Stimulated activated CD8-positive, alpha-beta memory T cell treated with anti-CD3 and anti-CD28 coated beads, Interleukin-7, amount 100 ng/mL, for 1 hour (primary cell): ENCODE results near the gene MVP.

Experiments
- DNase-seq, 2 donors: peaks; one replicate each; pipeline ENCODE4 v3.0.0-alpha.2; 2020; ENCODE audit warnings: low read depth in 2 of 2

Gene MVP

GRCh38 chr16:29804455-29805231, 15.6 kb upstream of the MVP start:
- no peak for DNase-seq

- DNase-seq, result peak; percentile 94 to 95
Observed at GRCh38 chr16:29805232-29806098, 14.8 kb upstream of the MVP start.

GRCh38 chr16:29806099-29806579, 14.1 kb upstream of the MVP start, which contains the start of gene MAZ:
TSS of gene MAZ (plus strand) at chr16:29806529. CDS start at chr16:29806702, 173 bp downstream.
- peak in 1 of 2 donors; percentile 51 for DNase-seq

- no peak for DNase-seq
Observed at GRCh38 chr16:29806641-29807425, 13.4 kb upstream of the MVP start.

GRCh38 chr16:29807426-29808218, 12.6 kb upstream of the MVP start:
- DNase-seq, result peak; percentile 64 to 66

- DNase-seq, result no peak
Observed at GRCh38 chr16:29808219-29808900, 11.9 kb upstream of the MVP start.

- no peak for DNase-seq
Observed at GRCh38 chr16:29809031-29809747, 11.1 kb upstream of the MVP start.

GRCh38 chr16:29809850-29810698, 10.2 kb upstream of the MVP start:
- DNase-seq, result no peak

GRCh38 chr16:29810699-29811169, 9.5 kb upstream of the MVP start:
- no peak for DNase-seq

GRCh38 chr16:29811170-29811895, 8.9 kb upstream of the MVP start:
- DNase-seq, result no peak

- no peak for DNase-seq
Observed at GRCh38 chr16:29811896-29812665, 8.2 kb upstream of the MVP start, which contains the start of gene PRRT2. TSS of gene PRRT2 (plus strand) at chr16:29812193. CDS start at chr16:29813055, 862 bp downstream.

GRCh38 chr16:29812754-29813643, 7.3 kb upstream of the MVP start:
- DNase-seq, result no peak

- DNase-seq, result no peak
Observed at GRCh38 chr16:29813644-29814562, 6.4 kb upstream of the MVP start.

GRCh38 chr16:29814592-29814991, 5.7 kb upstream of the MVP start:
- no peak for DNase-seq
